Ascending aorta (tissue), 2 donors: ENCODE data around the gene MALRD1. TPM values are rescaled to one million over a fixed set of nuclear protein-coding genes. Genes with fewer than 3 reads are reported as not detected.

Experiments
- DNase-seq, 2 donors: peaks; one replicate each; pipeline ENCODE4 v3.0.0-alpha.2; 2019; ENCODE audit warnings: low spot score in 2 of 2
- H3K27ac ChIP-seq, 2 donors: fragments of 200-600 bp; sonication (generic); one replicate each; pipeline ENCODE4 v1.5.1; 2016 to 2017; ENCODE audit warnings: mild to moderate bottlenecking in 1 of 2
- H3K27me3 ChIP-seq: fragments of 200-600 bp; sonication (generic); one replicate; pipeline ENCODE4 v1.5.1; 2017
- H3K36me3 ChIP-seq, 2 donors: fragments of 200-600 bp; sonication (generic); one replicate each; pipeline ENCODE4 v1.5.1; 2016
- H3K4me1 ChIP-seq, 2 donors: fragments of 200-600 bp; sonication (generic); one replicate each; pipeline ENCODE4 v1.5.1; 2016 to 2017; ENCODE audit warnings: mild to moderate bottlenecking in 1 of 2
- H3K4me3 ChIP-seq, 2 donors: fragments of 200-600 bp; sonication (generic); one replicate each; pipeline ENCODE4 v1.5.1; 2016 to 2017; ENCODE audit warnings: mild to moderate bottlenecking in 1 of 2
- H3K9me3 ChIP-seq, 2 donors: fragments of 200-600 bp; sonication (generic); one replicate each; pipeline ENCODE4 v1.5.1; 2016
- CTCF ChIP-seq, 3 experiments: fragments of 200-600 bp in 2 of 3; fragments of 450-650 bp in 1 of 3; sonication (generic) in 2 of 3; IDR thresholded peaks; one replicate each; pipeline ENCODE4 v1.5.1; 2016 to 2019; ENCODE audit warnings: antibody characterized with exemption in 3 of 3, mild to moderate bottlenecking in 1 of 3, moderate library complexity in 1 of 3
- intact Hi-C: fragments of 100-400 bp; cut with DNase I; formaldehyde crosslinking; loops from one replicate; pipeline ENCODE4 v1.15.1; 2023
- total RNA-seq: library from RNA; depleted of rRNA; stranded (reverse); fragments of >200 nt; gene quantifications from one replicate; pipeline ENCODE4 v1.1.0, GENCODE V29; 2016

Gene MALRD1
- total RNA-seq, 1 donor from 2014 or later: not detected

GRCh38 chr10:19658131-19658530 is 609.5 kb downstream of the MALRD1 start:
- Histone ChIP-seq H3K9me3 (peaks cover 0 to 3% of the 10 kb centered on the region in 2 donors), H3K27me3 (no peaks in the 10 kb centered on the region), H3K27ac (peak overlapping the region; percentile 68 to 73), H3K4me3 (no peak overlapping the region), H3K36me3 (no peaks in the 10 kb centered on the region), H3K4me1 (peaks cover 0 to 34% of the 10 kb centered on the region in 2 donors)
- no peak for TF ChIP-seq CTCF (IDR thresholded peaks at IDR 0.05)
- no peak for DNase-seq
- intact Hi-C loops: loop anchor here (10.0 kb wide), 2 partner anchors 267 to 1087 kb away; no protein-coding TSS in a partner anchor

- TF ChIP-seq CTCF (IDR thresholded peaks at IDR 0.05): no peak
- intact Hi-C loops: loop anchor here (10.0 kb wide), 2 partner anchors 266 to 1086 kb away; no protein-coding TSS in a partner anchor
- H3K36me3 ChIP-seq: no peaks in the 10 kb centered on the region
- no peak for DNase-seq
- H3K4me3 ChIP-seq: no peak overlapping the region
- peaks cover 0 to 5% of the 10 kb centered on the region in 2 donors for H3K9me3 ChIP-seq
- H3K27ac ChIP-seq: peak overlapping the region; percentile 68 to 73
- H3K27me3 ChIP-seq: no peaks in the 10 kb centered on the region
- peaks cover 0 to 34% of the 10 kb centered on the region in 2 donors for H3K4me1 ChIP-seq
Observed at GRCh38 chr10:19658622-19659233, 610.1 kb downstream of the MALRD1 start.

GRCh38 chr10:19659920-19660655 is 611.5 kb downstream of the MALRD1 start:
- no peak overlapping the region for H3K4me3 ChIP-seq
- H3K9me3 ChIP-seq: peaks cover 0 to 5% of the 10 kb centered on the region in 2 donors
- peak overlapping the region; percentile 68 to 73 for H3K27ac ChIP-seq
- no peaks in the 10 kb centered on the region for H3K27me3 ChIP-seq
- intact Hi-C loops: loop anchor here (5.0 to 10.0 kb wide), 3 partner anchors 33 to 1085 kb away; no protein-coding TSS in a partner anchor
- no peak for DNase-seq
- H3K4me1 ChIP-seq: peaks cover 0 to 27% of the 10 kb centered on the region in 2 donors
- no peak for TF ChIP-seq CTCF (IDR thresholded peaks at IDR 0.05)
- no peaks in the 10 kb centered on the region for H3K36me3 ChIP-seq

GRCh38 chr10:19663344-19663743 is 614.7 kb downstream of the MALRD1 start:
- no peak for TF ChIP-seq CTCF (IDR thresholded peaks at IDR 0.05)
- DNase-seq: no peak
- Histone ChIP-seq H3K4me1 (peaks cover 0 to 15% of the 10 kb centered on the region in 2 donors), H3K4me3 (no peak overlapping the region), H3K36me3 (no peaks in the 10 kb centered on the region), H3K27me3 (no peaks in the 10 kb centered on the region), H3K9me3 (peaks cover 0 to 5% of the 10 kb centered on the region in 2 donors), H3K27ac (no peak overlapping the region)
- intact Hi-C loops: loop anchor here (5.0 kb wide), 1 partner anchor 36 kb away; no protein-coding TSS in a partner anchor

GRCh38 chr10:19668116-19668515 is 619.5 kb downstream of the MALRD1 start:
- Histone ChIP-seq H3K9me3 (peaks cover 0 to 2% of the 10 kb centered on the region in 2 donors), H3K4me3 (no peak overlapping the region), H3K4me1 (no peaks in the 10 kb centered on the region), H3K27me3 (no peaks in the 10 kb centered on the region), H3K36me3 (no peaks in the 10 kb centered on the region), H3K27ac (no peak overlapping the region)
- TF ChIP-seq CTCF (IDR thresholded peaks at IDR 0.05): no peak
- intact Hi-C loops: no loop called here
- DNase-seq: no peak
